Mesenchymal stem cell (in vitro differentiated cells and primary cell): Measurements from ENCODE around the gene LNX1.
A peak's percentile ranks its signal among the peaks of the same experiment; 100 is the strongest.

ENCODE experiments used
- DNase-seq: peaks from one replicate; pipeline ENCODE4 v3.0.0-alpha.2; 2013
- H2AFZ ChIP-seq: one replicate; pipeline ENCODE4 v1.6.1; 2013; ENCODE audit warnings: low read depth, mild to moderate bottlenecking, control low read depth, inconsistent platforms, low read length, moderate library complexity
- H2AK5ac ChIP-seq: 2 replicates; pipeline ENCODE4 v1.6.1; 2013; ENCODE audit warnings: low read length, moderate library complexity, mild to moderate bottlenecking, inconsistent platforms; ENCODE audit not compliant: severe bottlenecking
- H2BK120ac ChIP-seq: one replicate; pipeline ENCODE4 v1.6.1; 2013; ENCODE audit warnings: low read depth, mild to moderate bottlenecking, inconsistent platforms, low read length, moderate library complexity
- H2BK12ac ChIP-seq, 2 experiments: one replicate each; pipeline ENCODE4 v1.6.1; 2013; ENCODE audit warnings: inconsistent platforms in 2 of 2, low read length in 2 of 2, mild to moderate bottlenecking in 2 of 2, moderate library complexity in 2 of 2, control low read depth in 1 of 2
- H2BK15ac ChIP-seq: one replicate; pipeline ENCODE4 v1.6.1; 2013; ENCODE audit warnings: mild to moderate bottlenecking, low read depth, inconsistent platforms; ENCODE audit not compliant: poor library complexity, severe bottlenecking
- H2BK5ac ChIP-seq: 2 replicates; pipeline ENCODE4 v1.6.1; 2013; ENCODE audit warnings: low read depth, mild to moderate bottlenecking, low read length, control low read depth, inconsistent platforms; ENCODE audit not compliant: poor library complexity, severe bottlenecking
- H3K14ac ChIP-seq, 2 experiments: one replicate each; pipeline ENCODE4 v1.6.1; 2013; ENCODE audit warnings: inconsistent platforms in 2 of 2, low read length in 2 of 2, control low read depth in 1 of 2, mild to moderate bottlenecking in 1 of 2, moderate library complexity in 1 of 2
- H3K18ac ChIP-seq, 2 experiments: one replicate each; pipeline ENCODE4 v1.6.1; 2013; ENCODE audit warnings: inconsistent platforms in 2 of 2, low read length in 2 of 2, control low read depth in 1 of 2, low read depth in 1 of 2, mild to moderate bottlenecking in 1 of 2
- H3K23ac ChIP-seq, 2 experiments: one replicate each; pipeline ENCODE4 v1.6.1; 2013; ENCODE audit warnings: inconsistent platforms in 2 of 2, low read length in 2 of 2, mild to moderate bottlenecking in 2 of 2, moderate library complexity in 2 of 2, control low read depth in 1 of 2
- H3K27ac ChIP-seq: 2 replicates; pipeline ENCODE4 v1.5.1; 2013; ENCODE audit warnings: mild to moderate bottlenecking, moderate library complexity, low read length, control low read depth, inconsistent platforms; ENCODE audit not compliant: poor library complexity, severe bottlenecking
- H3K27me3 ChIP-seq, 2 experiments: 2 replicates each; pipeline versions ENCODE4 v1.6.1 to v1.7.0; 2013; ENCODE audit warnings: low read length in 2 of 2, mild to moderate bottlenecking in 2 of 2, moderate library complexity in 2 of 2, control low read depth in 1 of 2, inconsistent platforms in 1 of 2; ENCODE audit not compliant: control insufficient read depth in 1 of 2, insufficient read depth in 1 of 2
- H3K36me3 ChIP-seq, 2 experiments: 2 replicates each; pipeline versions ENCODE4 v1.6.1 to v1.7.0; 2013; ENCODE audit warnings: low read length in 2 of 2, control low read depth in 1 of 2, inconsistent platforms in 1 of 2, low read depth in 1 of 2, mild to moderate bottlenecking in 1 of 2; ENCODE audit not compliant: insufficient read depth in 2 of 2, control insufficient read depth in 1 of 2
- H3K4ac ChIP-seq, 2 experiments: one replicate each; pipeline ENCODE4 v1.6.1; 2013; ENCODE audit warnings: inconsistent platforms in 2 of 2, low read length in 2 of 2, mild to moderate bottlenecking in 2 of 2, moderate library complexity in 2 of 2, control low read depth in 1 of 2, low read depth in 1 of 2
- H3K4me1 ChIP-seq: 2 replicates; pipeline ENCODE4 v1.6.1; 2013; ENCODE audit warnings: low read depth, low read length, control low read depth; ENCODE audit not compliant: control insufficient read depth, insufficient read depth
- H3K4me2 ChIP-seq: 2 replicates; pipeline ENCODE4 v1.6.1; 2013; ENCODE audit warnings: low read length, mild to moderate bottlenecking, inconsistent platforms; ENCODE audit not compliant: poor library complexity, severe bottlenecking
- H3K4me3 ChIP-seq, 2 experiments: 2 replicates each; pipeline versions ENCODE4 v1.5.1 to v1.7.0; 2013; ENCODE audit warnings: low read length in 2 of 2, mild to moderate bottlenecking in 2 of 2, control low read depth in 1 of 2, low read depth in 1 of 2; ENCODE audit not compliant: insufficient read depth in 1 of 2
- H3K79me1 ChIP-seq: replicated peaks from 2 replicates; pipeline ENCODE4 v1.6.1; 2013; ENCODE audit warnings: mild to moderate bottlenecking, control low read depth, low read length, inconsistent platforms; ENCODE audit not compliant: poor library complexity, severe bottlenecking
- H3K9ac ChIP-seq: 2 replicates; pipeline ENCODE4 v1.7.0; 2013; ENCODE audit warnings: mild to moderate bottlenecking, low read length, moderate library complexity
- H3K9me3 ChIP-seq: 2 replicates; pipeline ENCODE4 v1.7.0; 2013; ENCODE audit warnings: mild to moderate bottlenecking, low read length; ENCODE audit not compliant: control insufficient read depth
- H4K8ac ChIP-seq: one replicate; pipeline ENCODE4 v1.6.1; 2013; ENCODE audit warnings: inconsistent platforms, mild to moderate bottlenecking, low read length, moderate library complexity
- H4K91ac ChIP-seq: one replicate; pipeline ENCODE4 v1.6.1; 2013; ENCODE audit warnings: mild to moderate bottlenecking, low read length, inconsistent platforms
- WGBS: methylation state at CpG from one replicate; pipeline ENCODE4 v1.1.7; 2013; ENCODE audit warnings: mixed read lengths; 5-methylcytosine and 5-hydroxymethylcytosine counted together

Gene LNX1

GRCh38 chr4:53499791-53500190 is 91.5 kb downstream of the LNX1 start:
- H3K27ac ChIP-seq, result no peak overlapping the region
- H3K4me3 ChIP-seq, result no peak overlapping the region
- H3K36me3 ChIP-seq, result peaks cover 0 to 2% of the 10 kb centered on the region in 2 experiments
- H2BK5ac ChIP-seq, result no peak overlapping the region
- no peak for DNase-seq
- H3K4me2 ChIP-seq, result no peak overlapping the region
- H3K4me1 ChIP-seq, result peaks cover 7% of the 10 kb centered on the region
- H3K9me3 ChIP-seq, result no peaks in the 10 kb centered on the region
- H2AFZ ChIP-seq, result no peak overlapping the region
- peak overlapping the region in 1 of 2 experiments; percentile 28 for H3K18ac ChIP-seq
- no peak overlapping the region for H3K14ac ChIP-seq
- H4K8ac ChIP-seq, result no peak overlapping the region
- H3K9ac ChIP-seq, result no peak overlapping the region
- no peaks in the 10 kb centered on the region for H3K79me1 ChIP-seq
- no peak overlapping the region for H2BK120ac ChIP-seq
- H4K91ac ChIP-seq, result no peak overlapping the region
- H3K23ac ChIP-seq, result no peak overlapping the region
- H3K4ac ChIP-seq, result no peak overlapping the region
- no peak overlapping the region for H2BK12ac ChIP-seq
- H2AK5ac ChIP-seq, result peak overlapping the region; percentile 71
- H3K27me3 ChIP-seq, result no peaks in the 10 kb centered on the region
- 100% methylated on average over 1 of the region's 1 CpG for WGBS
- no peak overlapping the region for H2BK15ac ChIP-seq

GRCh38 chr4:53498706-53499105 is 92.6 kb downstream of the LNX1 start:
- H3K27ac ChIP-seq, result no peak overlapping the region
- no peak for DNase-seq
- no peak overlapping the region for H4K8ac ChIP-seq
- no peak overlapping the region for H4K91ac ChIP-seq
- H3K4me1 ChIP-seq, result peaks cover 7% of the 10 kb centered on the region
- H2BK5ac ChIP-seq, result no peak overlapping the region
- H2BK120ac ChIP-seq, result no peak overlapping the region
- H2AFZ ChIP-seq, result no peak overlapping the region
- H3K23ac ChIP-seq, result no peak overlapping the region
- H3K79me1 ChIP-seq, result no peaks in the 10 kb centered on the region
- H2BK15ac ChIP-seq, result no peak overlapping the region
- no peak overlapping the region for H3K4ac ChIP-seq
- 100% methylated on average over 2 of the region's 2 CpGs for WGBS
- peaks cover 0 to 2% of the 10 kb centered on the region in 2 experiments for H3K36me3 ChIP-seq
- no peak overlapping the region for H2BK12ac ChIP-seq
- H3K9me3 ChIP-seq, result no peaks in the 10 kb centered on the region
- H3K18ac ChIP-seq, result no peak overlapping the region
- H2AK5ac ChIP-seq, result peak overlapping the region; percentile 42
- no peak overlapping the region for H3K4me2 ChIP-seq
- H3K9ac ChIP-seq, result no peak overlapping the region
- H3K4me3 ChIP-seq, result no peak overlapping the region
- H3K14ac ChIP-seq, result no peak overlapping the region
- no peaks in the 10 kb centered on the region for H3K27me3 ChIP-seq

GRCh38 chr4:53497487-53498244 is 93.6 kb downstream of the LNX1 start:
- 73% methylated on average over 5 of the region's 7 CpGs for WGBS
- H2BK120ac ChIP-seq, result no peak overlapping the region
- peak; percentile 53 for DNase-seq
- no peak overlapping the region for H2BK5ac ChIP-seq
- peak overlapping the region in 1 of 2 experiments; percentile 44 for H3K18ac ChIP-seq
- peak overlapping the region; percentile 31 for H3K27ac ChIP-seq
- H2AFZ ChIP-seq, result no peak overlapping the region
- H2BK12ac ChIP-seq, result peak overlapping the region in 1 of 2 experiments; percentile 39
- H3K23ac ChIP-seq, result no peak overlapping the region
- no peak overlapping the region for H2BK15ac ChIP-seq
- no peak overlapping the region for H3K14ac ChIP-seq
- no peak overlapping the region for H4K8ac ChIP-seq
- no peak overlapping the region for H3K4me2 ChIP-seq
- H3K4me3 ChIP-seq, result peak overlapping the region in 1 of 2 experiments; percentile 18
- H3K79me1 ChIP-seq, result no peaks in the 10 kb centered on the region
- H3K9ac ChIP-seq, result peak overlapping the region; percentile 82
- H3K9me3 ChIP-seq, result no peaks in the 10 kb centered on the region
- H3K4ac ChIP-seq, result no peak overlapping the region
- no peak overlapping the region for H2AK5ac ChIP-seq
- no peak overlapping the region for H4K91ac ChIP-seq
- H3K36me3 ChIP-seq, result peaks cover 0 to 2% of the 10 kb centered on the region in 2 experiments
- H3K27me3 ChIP-seq, result no peaks in the 10 kb centered on the region
- peaks cover 7% of the 10 kb centered on the region for H3K4me1 ChIP-seq

GRCh38 chr4:53494851-53495250 is 96.4 kb downstream of the LNX1 start:
- no peak overlapping the region for H3K27ac ChIP-seq
- H3K36me3 ChIP-seq, result peaks cover 0 to 2% of the 10 kb centered on the region in 2 experiments
- no peak overlapping the region for H2BK12ac ChIP-seq
- H2AFZ ChIP-seq, result no peak overlapping the region
- H4K91ac ChIP-seq, result no peak overlapping the region
- H3K27me3 ChIP-seq, result no peaks in the 10 kb centered on the region
- DNase-seq, result no peak
- no peaks in the 10 kb centered on the region for H3K79me1 ChIP-seq
- no peaks in the 10 kb centered on the region for H3K9me3 ChIP-seq
- H3K9ac ChIP-seq, result no peak overlapping the region
- H3K4me1 ChIP-seq, result no peaks in the 10 kb centered on the region
- no peak overlapping the region for H3K14ac ChIP-seq
- H3K4me2 ChIP-seq, result no peak overlapping the region
- no peak overlapping the region for H2AK5ac ChIP-seq
- no peak overlapping the region for H2BK5ac ChIP-seq
- H3K23ac ChIP-seq, result no peak overlapping the region
- WGBS, result 97% methylated on average over 2 of the region's 6 CpGs
- no peak overlapping the region for H2BK15ac ChIP-seq
- H2BK120ac ChIP-seq, result no peak overlapping the region
- H3K18ac ChIP-seq, result no peak overlapping the region
- no peak overlapping the region for H4K8ac ChIP-seq
- H3K4me3 ChIP-seq, result no peak overlapping the region
- no peak overlapping the region for H3K4ac ChIP-seq
